Activated CD8-positive, alpha-beta memory T cell treated with anti-CD3 and anti-CD28 coated beads, Interleukin-2, amount 50 U/mL, for 24 hours (primary cell): ENCODE data around the gene NDUFAB1.
"Not testable (repeated sequence)": the region's sequence is repeated elsewhere in the genome, so short reads cannot be mapped to it uniquely, and the experiment has no call there.

Experiments used
- DNase-seq: peaks from one replicate; pipeline ENCODE4 v3.0.0-alpha.2; 2020; ENCODE audit errors: extremely low read depth

Gene NDUFAB1

DNA sequence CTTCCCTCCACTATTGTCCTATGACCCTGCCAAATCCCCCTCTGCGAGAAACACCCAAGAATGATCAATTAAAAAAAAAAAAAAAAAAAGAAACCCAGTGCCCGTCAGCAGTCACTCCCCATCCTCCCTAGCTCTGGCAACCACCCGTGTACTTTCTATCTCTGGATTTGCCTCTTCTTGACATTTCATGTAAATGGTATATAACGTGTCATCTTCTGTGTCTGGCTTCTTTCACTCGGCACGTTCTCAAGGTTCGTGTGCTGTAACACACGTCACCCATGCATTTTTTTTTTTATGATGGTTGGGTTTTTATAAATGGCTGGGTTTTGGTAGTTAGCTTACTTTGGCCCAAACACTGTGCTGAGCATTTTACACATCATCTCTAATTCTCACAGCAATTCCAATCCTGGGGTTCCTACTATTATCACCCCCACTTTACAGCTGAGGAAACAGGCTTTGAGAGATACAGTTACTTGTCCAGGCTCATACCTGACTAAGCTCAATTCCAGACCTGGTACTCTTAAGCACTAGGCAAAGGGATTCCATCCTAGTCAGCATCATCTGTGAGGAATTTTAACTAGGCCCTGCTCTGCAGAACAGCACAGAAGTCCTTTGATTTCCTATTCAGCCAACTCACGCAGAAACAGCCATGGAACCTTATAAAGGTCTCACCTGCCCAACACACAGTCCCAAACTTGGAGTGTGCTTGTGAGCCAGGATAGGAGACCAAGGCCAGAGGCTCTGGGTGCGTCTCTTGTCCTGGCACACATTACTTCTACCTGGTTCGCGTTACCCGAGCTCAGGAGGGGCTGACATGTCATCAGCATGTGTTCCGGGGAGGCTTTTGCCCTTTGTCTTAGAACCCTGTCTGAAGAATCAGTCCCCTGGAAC is 11.7 kb downstream of the NDUFAB1 start:
- no peak for DNase-seq

DNA sequence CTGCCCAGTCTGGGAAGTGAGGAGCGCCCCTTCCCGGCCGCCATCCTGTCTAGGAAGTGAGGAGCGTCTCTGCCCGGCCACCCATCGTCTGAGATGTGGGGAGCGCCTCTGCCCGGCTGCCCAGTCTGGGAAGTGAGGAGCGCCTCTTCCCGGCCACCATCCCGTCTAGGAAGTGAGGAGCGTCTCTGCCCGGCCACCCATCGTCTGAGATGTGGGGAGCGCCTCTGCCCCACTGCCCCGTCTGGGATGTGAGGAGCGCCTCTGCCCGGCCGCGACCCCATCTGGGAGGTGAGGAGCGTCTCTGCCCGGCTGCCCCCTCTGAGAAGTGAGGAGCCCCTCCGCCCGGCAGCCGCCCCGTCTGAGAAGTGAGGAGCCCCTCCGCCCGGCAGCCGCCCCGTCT is 12.8 kb downstream of the NDUFAB1 start:
- not testable (repeated sequence) for DNase-seq

DNA sequence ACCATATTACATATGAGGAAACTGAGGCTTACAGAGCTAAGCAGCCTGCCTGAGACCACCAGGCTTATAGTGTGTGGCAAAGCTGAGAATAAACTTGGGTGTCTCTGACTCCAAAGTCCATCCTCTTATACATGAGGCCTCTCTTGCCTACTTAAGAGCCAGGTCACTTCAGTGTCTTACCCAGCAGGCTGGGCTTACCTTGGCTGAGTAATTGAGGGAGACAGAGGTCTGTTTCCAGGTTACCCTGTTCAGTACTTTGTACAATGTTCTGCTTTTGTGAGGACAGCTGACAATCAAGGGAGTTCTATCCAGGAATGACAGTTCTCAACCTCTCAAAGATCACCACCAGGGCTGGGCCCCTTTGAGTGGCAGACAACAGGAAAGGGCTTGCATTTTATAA is 14.4 kb downstream of the NDUFAB1 start:
- DNase-seq: no peak

DNA sequence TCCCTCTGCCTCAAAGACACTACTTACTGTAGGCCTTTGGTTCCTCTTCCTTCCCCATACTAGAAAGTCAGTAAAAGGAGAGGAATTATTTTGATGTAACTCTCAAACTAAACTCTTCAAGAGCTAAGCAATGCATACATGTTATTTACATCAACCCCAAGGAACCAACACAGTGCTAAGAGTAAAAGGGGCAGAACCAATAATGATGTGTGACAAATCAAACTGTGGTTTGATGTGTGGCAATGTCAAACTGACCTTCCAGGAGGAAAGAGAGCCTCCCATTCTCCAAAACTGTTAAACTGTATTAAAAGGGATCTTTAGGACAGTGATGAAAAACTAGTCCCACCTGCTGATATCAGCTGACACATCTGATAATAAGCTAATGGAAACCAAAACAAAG is 15.7 kb downstream of the NDUFAB1 start:
- no peak for DNase-seq

DNA sequence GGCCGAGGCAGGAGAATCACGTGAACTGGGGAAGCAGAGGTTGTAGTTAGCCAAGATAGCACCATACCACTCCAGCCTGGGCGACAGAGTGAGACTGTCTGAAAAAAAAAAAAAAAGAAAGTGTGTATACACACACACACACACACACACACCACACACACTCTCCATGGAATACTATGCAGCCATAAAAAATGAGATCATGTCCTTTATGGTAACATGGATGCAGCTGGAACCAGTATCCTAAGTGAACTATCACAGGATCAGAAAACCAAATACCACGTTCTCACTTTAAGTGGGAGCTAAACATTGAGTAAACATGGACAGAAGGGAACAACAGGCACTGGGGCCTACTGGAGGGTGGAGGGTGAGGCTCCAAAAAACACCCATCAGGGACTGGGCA is 16.7 kb downstream of the NDUFAB1 start:
- DNase-seq: no peak

DNA sequence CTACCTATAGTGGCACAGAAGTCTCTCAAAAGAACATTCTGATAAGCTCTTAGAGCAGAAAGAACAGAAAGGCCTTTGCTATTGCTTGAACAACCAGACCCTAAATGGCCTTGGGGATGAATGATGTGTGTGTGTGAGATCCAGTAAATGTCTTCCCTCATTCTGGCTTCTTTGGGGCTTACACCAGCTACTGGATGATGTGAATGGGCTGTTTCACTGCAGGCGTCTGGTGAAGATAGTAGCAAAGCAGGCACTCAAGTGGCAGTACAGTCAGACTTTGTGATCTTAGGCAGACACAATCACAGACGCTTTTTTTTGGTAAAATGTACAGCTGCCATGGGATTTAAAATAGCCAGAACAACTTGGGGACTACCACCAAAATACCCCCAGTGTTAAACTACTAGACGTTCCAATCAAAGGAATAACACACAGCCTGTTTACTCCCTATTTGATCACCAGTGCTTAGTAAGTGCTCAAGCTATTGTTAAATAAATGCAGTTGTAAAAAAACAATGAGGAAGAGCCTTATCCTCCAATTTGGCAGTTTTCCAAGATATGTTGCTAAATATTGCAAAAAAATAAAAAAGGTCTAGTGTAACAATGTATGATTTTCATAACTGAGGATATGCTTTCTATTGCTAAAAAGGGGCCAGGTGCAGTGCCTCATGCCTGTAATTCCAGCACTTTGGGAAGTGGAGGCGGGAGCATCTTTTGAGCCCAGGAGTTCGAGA is 17.9 kb downstream of the NDUFAB1 start:
- DNase-seq: no peak

DNA sequence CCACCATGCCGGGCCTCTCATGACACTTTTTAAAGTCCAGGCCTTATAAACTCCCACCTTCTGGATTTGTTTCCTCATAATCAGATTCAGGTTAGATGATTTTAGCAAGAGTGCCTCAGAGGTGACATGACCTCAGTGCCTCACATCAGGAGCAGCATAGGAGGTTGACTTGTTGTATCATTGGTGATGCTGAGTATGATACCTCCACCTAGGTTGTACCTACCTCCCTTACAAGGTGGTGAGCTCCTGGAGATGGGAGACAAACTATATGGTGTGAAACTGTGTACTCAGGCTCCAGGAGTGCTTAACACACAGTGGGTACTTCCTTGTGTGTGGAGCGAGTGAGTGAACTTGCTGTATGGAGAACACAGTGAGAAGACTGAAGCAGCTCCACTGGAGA is 18.6 kb downstream of the NDUFAB1 start:
- no peak for DNase-seq

DNA sequence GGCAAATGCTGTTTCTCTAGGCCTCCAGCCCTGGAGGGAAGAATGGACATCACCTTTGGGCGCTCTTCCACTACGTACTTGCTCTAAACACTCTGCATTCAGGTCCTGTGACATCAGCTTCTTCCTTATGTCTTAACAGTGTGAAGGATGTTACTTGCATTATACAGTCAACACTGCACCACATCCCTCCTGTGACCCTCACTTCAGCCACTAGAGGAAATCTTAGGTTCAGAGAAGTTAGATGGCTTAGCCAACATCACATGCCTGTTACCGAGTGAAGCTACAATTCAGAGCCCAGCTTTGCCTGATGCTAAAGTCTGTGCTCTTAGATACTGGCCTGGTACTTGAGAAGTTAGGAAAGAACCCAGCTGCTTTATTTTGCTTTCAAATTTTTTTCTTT is 20.3 kb downstream of the NDUFAB1 start:
- DNase-seq: no peak

DNA sequence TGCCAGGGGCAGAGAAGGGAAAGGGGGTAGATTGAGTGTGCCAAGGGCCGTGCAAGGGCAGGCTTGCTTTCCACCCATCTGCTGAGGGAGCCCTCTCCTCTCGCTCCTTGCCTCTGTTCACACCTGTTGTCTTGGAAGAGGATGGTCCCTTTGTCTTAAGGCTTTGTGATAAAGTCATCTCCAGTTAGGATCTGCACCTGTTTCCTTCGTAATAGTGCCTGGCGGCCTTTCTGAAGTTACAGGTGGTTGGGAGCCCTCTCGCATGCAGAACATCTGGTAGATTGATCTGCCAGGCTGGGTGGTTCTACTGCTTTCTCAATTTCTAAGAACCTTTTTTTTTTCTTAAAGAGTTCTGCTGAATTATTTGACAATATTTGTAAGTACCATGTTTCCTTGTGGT is 22.3 kb downstream of the NDUFAB1 start:
- no peak for DNase-seq

DNA sequence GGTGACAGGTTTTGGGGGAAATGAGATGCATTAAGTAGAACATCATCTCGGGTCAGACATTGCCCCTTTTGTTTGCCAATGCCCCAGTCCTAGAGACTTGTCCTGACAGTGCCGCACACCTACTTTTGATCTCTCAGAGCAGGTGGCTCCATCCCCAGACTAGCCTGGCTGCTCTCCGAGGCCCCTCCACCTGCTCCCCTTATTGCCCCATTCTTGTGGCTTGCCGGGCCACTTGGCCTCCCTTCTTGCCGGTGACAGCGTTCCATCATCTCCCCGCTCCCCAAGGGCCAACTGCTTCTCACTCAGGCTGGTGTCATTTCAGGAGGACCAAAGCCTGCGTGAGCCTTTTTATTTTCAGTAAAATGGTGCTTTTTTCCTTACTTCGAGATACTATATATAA is 23.7 kb downstream of the NDUFAB1 start:
- no peak for DNase-seq

DNA sequence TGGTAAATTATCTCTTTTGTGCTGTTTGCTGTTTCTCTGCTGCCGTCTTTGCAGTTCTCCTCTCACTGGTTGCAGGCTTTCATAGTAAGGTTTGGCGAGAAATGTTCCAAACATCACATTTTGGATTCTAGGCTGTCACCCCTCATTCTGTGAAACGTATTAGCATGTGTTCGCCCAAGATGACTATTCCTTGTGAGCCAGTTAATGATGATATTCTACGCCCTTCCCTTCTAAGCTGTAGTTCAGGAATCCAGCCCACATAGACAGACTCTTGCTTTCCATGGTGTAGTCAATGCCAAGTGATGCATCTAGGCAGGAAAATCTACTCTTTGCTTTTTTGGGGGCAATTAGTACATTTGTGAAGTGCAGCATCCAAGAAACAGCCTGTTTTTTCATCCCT is 24.2 kb downstream of the NDUFAB1 start:
- no peak for DNase-seq

DNA sequence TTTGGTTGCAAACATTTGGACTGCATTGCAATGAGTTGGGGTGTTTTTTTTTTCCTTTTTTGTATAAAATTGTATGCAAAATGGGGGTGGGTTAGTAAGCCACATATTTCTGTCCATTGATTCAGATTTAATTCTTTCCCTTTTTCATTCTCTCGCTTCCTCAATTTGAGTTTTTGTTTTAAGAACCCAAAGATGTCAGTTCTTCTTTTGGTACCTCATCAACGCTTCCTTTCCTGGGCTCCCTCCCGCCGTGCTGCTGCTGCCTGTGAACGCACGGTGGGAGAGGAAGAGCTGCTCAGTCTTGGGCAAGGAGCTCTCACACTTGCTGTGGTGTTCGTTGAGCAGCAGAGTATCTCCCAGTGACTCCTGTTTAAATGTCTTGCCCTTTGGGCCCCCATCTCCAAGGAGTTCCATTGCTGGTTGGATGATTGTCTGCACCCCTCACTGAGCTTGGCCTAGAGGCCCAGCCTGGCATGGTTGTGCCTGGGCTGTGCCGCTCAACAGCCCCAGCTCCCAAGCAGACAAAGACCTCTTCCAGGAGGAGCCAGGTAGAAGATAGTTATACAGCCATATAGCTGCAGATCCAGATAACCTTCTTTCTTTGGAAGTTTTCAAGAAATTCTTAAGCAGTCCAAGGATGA is 25.0 kb downstream of the NDUFAB1 start:
- DNase-seq: no peak

DNA sequence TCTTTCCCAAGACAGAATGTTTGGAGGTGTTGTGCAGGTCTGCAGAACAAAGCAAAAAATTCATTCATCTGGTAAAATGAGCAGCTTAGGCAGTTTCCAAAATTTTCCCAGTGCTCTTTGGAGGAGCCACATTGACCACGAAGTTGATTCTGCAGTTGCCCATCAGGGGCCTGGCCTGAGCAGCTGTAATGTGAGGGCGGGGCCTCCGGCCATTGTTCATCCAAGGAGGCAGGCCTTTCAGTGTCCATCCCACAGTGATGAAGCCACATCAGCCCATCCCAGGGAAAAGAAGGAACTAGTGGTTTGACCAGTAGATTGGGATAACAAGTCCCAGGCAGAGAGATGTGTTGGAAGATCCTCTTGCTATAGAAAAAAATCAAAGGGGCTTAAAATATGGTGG is 28.5 kb downstream of the NDUFAB1 start:
- DNase-seq: no peak

DNA sequence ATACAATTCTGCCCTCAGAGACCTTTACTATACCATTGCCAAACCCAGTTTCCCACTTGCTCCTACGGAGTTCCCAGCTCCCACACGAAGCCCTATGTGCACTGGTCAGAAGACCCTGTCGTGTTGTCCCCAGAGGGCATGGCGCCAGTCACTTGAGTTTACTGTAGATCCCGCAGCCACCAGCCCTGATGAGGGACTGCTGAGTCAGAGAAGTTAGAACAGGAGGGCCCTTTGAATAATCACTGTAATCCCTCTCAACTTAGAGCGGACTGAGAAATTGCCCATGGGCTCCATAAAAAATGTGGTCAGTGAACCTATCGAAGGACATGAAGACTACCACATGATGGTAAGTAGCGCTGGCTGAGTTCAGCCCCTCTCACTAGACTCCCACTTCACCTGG is 29.4 kb downstream of the NDUFAB1 start:
- no peak for DNase-seq

DNA sequence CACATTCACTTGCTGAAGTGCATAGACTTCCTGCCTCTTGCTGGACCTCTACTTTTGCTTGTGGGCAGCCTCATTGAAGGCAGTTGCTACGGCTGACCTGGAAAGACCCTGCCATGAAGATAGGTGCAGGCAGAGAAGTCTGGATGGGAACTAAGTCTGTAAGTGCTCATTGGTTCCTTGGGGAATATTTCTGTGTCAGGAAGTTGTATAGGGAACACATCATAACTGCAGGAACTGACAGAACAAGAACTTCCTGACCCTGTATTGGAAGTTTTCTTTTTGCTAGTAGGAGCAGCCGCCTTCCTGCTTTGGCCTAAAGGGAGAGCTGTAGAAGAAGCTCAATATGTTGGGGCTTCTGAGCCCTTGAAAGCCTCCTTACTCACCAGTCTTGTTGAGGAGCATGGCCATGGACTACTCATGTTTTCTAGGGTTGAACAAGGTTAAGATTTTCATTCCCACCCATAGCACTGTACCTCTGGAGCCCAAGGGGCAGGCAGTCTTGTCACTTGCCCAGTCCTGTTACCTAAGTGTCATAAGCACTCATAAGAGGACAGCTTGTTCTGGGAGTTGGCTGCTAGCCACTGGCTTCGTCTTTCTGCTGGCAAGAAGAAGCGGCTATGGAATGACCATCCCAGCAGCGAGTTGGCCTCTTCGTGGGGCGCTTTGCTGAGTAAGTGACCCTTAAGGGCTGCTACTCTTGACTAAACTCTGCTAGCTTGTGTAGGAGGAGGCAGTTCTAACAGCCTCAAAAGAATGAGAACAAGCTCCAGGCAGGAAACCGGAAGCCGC is 31.3 kb downstream of the NDUFAB1 start:
- no peak for DNase-seq

DNA sequence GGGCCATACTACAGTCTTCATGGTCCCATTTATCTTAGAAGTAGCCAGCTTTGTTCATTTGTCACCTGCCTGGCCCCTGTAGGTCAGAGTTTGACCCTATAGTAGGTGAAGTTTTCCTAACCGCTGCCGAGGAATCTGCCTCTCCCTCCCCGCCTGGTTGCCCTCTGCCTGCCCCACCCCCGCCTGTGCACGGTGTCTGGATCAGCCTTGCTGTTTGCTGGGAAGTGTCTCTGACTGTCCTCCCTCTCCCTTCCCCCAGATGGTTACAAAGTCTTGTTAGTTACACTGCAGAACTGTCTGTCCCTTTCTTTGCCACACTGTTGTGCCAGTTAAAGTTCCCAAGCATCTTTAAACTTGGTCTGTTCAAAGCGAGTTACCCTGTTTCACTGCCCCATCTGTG is 32.9 kb downstream of the NDUFAB1 start:
- DNase-seq: no peak

DNA sequence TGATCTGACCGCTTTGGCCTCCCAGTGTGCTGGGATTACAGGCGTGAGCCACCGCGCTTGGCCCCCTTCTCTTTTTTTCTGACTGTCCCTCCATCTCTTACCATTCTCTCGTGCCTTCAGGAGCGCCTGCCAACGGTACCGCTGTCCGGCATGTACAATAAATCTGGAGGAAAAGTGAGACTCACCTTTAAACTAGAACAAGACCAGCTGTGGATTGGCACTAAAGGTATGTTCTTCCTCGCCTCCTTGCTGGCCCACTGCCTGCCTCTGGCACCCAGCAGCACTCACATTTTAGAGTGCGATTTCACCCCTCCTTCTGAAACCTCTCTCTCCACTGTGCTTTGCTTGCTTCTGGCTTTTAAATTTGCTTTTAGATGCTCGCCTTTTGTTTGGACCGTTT is 33.6 kb downstream of the NDUFAB1 start:
- no peak for DNase-seq

DNA sequence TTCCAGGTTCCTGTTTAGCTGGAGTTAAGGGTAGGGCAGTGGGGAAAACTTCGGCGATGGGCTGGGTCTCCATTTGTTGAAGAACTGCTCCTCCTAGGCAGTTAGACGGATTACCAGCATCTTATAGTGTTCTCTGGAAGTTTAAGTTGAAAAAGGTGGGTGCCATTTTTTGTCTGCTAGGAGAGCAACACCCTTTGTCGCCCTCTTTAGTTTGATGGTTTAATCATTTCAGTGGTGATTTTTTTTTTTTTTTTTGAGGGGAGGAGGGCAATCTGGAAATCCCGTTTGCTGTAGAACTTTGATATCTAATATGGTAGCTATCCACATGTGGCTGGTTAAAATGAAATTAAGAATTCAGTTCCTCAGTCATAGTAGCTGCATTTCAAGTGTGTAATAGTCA is 34.5 kb downstream of the NDUFAB1 start:
- no peak for DNase-seq

DNA sequence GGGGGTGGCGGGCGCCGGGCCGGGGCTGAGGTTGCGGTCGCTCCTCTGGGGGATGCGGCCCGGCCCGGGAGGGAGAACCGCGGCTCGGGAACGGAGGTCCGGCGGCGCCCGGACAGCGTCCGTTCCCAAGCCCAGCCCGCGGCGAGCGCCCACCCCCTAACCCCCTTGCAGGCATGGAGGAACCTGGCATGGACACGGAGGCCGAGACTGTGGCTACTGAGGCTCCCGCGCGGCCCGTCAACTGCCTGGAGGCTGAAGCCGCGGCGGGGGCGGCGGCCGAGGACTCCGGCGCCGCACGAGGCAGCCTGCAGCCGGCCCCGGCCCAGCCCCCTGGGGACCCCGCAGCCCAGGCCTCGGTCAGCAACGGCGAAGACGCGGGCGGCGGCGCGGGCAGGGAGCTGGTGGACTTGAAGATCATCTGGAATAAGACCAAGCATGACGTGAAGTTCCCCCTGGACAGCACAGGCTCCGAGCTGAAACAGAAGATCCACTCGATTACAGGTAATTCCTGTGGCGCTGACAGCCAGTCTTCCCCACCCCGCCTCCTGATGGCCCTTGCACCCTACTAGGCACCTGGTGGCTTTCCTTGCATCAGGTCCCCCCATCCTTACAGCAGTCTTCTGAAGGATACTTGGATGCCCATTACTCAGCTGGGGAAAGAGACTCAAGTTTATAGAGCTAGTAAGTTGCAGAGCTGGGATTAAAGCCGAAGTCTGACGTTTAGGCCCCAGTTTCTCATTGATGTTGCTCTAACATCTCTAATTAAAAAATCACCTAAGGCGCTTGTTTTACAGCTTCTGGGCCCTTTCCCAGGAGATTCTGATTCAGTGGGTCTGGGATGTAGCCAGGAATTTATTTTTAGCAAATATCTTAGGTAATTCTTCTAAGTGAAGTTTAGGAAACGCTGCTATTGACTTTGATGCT is 38.1 kb downstream of the NDUFAB1 start:
- DNase-seq: no peak

DNA sequence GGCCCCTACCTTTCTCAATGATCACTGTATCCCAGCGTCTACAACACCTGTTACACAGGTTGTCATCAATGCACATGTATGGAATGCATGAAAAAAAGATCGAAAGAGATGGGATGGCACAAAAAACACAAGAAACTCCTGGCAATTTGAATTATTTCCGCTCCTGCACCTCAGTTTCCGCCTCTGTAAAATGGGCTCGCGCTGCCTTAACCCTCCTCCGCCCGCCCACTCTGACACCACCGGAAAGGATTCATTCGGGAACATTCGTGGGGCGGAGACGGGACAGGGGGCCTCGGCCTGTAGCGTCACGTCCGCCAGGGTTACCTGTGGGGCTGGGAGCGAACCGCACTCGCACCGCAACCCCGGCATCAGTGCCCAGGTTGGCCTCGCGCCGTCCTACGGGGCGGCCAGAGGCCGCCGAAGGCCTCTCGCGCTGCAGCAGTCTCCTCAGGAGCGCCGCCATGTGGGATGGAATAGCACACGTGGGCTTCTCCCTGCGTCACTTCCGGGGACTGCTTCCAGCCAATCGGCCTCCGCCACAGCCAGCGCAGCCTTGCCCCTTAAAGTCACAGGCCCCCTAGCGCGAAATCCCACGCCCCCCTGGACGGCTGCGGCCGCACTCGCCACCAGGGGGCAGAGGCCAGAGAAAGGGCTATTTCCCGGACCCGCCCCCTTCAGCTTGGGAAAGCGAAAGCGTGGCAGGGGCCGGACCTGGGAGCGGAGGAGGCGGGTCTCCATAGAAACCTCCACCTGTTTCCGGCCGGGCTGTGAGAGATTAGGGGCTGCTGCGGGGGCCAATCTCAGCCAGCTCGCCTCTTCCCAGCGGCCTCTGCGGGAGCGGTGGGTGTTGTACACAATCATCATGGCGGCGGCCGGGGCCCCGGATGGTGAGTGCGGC is 39.0 kb downstream of the NDUFAB1 start, which contains the start of the genes EARS2 and UBFD1:
TSS of gene EARS2 (minus strand) at position 470 of the 898 bp plus-strand sequence. CDS start at position 463, 7 bp downstream.
TSS of gene UBFD1 (plus strand) at position 847 of the 898 bp plus-strand sequence. CDS start at position 863, 16 bp downstream.
- peak; percentile 95 for DNase-seq
